HG02588 (cell line): ENCODE measurements around the gene MANSC4.
A peak's percentile ranks its signal among the peaks of the same experiment; 100 is the strongest.
"Not testable (repeated sequence)": the region's sequence is repeated elsewhere in the genome, so short reads cannot be mapped to it uniquely, and the experiment has no call there.

Source experiments
- ATAC-seq: cut with Tn5 transposase; IDR thresholded peaks from one replicate; pipeline ENCODE4 v1.9.1; 2021; ENCODE audit warnings: mild to moderate bottlenecking, moderate library complexity; ENCODE audit not compliant: unreplicated experiment

The MANSC4 gene

DNA sequence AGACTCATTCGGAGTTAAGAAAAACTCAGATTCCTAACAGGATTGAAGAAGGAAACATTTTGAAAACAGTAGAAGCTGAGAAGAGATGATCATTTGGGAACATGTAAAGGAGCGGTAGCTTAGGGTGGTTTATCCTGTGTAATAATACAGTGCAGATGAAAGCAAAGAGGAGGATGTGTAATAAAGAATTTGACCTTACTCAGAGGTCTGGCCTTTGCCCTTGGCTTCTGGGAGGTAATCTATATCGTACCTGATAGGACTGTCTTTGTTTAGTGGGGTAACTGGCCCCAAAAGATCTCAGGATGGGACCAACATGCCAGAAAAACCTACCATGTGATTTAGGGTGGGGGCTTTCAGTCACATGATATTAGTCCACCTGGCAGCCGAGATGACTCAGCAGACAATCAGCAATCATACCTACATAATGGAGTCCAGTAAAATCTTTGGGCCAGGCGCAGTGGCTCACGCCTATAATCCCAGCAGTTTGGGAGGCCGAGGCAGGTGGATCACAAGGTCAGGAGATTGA, 23.3 kb downstream of the MANSC4 start:
- ATAC-seq, result no peak

DNA sequence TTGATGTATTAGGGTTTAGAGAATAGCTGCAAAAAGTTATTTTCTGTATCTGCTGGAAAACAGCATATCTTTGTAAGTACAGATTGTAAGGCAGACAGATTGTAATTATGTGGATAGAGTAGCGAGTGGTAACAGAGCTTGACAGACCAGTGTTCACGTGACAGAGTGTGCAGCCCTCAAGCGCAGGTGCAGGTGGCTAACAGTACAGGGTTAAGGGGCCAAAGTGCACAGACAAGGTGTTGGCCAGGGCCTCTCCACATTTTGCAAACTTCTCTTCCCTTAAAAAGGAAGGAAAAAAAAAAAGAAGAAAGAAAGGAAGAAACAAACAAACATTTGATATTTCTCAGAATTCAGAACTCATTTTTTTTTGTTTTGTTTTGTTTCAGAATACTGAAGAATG, 25.2 kb downstream of the MANSC4 start:
- no peak for ATAC-seq

DNA sequence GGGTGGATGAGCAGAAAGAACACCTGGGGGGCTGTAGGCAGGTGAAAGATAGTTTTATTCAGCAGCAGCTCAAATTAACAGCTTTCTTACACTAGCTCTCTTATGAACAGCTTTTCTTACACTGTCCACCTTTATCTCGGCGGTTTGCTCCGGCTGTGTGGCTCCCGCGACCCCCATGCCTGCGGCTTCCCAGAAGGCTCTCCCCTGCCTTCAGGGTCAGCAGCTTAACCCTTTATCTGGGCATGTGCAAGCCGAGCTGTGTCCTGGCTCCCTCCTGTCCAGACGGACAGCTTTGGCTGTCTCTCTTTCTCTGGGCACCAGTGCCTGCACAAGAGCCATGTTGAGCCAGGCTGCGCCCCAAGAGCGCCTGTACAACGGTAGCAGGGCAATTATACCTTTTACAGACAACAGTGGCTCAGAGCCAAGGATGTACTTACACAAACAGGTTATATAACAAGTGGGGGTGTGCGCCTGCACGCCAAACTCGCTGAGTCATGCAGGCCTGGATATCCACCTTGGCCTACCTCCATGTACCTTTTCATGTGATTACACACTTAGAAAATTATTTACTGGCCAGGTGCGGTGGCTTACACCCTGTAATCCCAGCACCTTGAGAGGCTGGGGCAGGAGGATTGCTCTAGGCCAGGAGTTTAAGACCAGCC, 28.5 kb downstream of the MANSC4 start:
- ATAC-seq, result no peak

DNA sequence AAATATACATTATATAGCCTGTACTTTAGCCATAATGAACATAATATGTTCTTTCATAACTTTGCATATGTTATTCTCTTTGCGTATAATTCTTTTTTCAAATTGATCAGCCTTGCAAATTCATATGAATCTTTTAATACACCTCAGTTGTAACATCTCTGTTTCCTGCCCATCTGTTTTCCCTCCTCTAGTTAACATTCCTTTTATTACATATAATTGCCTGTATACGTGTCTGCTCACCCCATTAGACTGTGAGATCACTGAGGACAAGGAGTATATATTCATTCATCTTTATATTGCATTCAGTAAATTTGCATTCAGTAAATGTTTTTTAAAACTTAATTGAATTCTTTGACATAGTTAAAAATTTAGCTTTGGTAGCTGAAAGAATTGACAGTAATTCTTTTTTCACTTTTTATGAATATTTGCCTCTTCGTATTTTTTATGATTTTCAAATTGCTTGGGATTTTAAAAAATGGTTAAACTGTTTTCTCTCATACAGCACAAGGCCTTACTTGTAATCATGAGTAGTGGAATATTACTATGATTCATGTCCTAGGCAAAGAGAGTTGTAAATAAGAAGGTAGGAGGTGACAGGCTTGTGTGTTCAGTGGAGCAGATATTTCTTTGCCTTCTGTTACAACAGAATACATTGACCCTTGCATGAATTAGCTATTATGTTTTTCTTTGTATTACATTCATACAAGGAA, 32.8 kb downstream of the MANSC4 start:
- no peak for ATAC-seq

GRCh38 chr12:27745734-27746133, 34.3 kb downstream of the MANSC4 start:
- not testable (repeated sequence) for ATAC-seq

GRCh38 chr12:27743601-27744000, 36.4 kb downstream of the MANSC4 start:
- ATAC-seq, result no peak

DNA sequence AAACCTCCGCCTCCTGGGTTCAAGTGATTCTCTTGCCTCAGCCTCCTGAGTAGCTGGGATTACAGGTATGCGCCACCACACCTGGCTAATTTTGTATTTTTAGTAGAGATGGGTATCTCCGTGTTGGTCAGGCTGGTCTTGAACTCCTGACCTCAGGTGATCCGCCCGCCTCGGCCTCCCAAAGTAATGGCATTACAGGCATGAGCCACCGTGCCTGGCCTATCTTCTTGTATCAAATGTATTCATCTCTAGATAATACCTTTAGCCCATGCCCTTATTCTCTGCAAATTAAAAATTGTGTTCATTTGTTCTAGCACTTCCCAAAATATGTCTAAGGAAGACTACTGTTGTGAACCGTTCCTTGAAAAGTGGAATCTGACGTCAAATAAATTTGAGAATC, 45.7 kb downstream of the MANSC4 start:
- ATAC-seq, result not testable (repeated sequence)

GRCh38 chr12:27733791-27734190, 46.2 kb downstream of the MANSC4 start:
- ATAC-seq, result no peak

DNA sequence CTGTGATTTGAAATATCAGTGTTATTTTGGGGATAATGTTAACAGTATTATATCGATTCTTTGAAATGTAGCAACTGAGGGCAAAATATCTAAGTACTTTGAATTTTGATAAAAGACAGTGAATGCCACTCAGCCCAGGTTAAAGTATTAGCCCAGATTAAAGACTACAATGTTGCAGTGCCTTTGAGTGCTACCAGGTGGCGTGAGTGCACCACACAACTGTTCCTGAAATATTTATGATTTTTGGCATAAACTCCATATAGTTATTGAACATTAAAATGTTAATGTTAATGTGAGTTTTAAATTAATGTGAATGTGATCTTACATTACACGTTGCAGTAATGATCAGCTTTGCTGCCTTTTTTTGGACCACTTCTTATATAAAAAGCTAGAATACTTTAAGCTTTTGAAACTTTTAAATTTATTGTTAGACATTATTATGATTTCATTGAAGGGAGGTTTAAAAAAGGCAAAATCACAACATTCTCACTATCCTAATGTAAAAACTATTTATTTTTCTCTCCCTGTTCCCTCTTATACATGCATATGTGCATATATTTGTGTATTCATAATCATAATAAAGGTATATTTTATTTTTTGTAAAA, 46.9 kb downstream of the MANSC4 start:
- peak; percentile 60 for ATAC-seq

DNA sequence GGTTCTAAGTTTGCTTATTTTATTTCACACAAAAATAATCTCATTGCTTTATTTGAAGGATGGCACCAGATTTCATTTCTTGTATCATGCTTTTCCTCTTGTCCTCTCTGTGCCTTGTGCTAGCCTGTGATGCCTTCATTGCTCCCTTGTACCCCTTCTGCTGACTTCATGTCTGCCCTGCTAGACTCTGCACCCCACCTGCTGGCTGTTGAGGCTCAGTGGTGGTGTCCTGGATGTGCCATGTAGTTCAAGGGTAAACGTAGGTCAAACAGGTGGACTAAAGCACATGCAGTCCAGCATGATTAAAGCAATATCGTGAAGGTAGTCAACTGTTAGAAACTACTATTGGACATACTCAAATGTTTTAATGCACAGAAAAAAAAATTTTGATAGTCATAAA, 47.8 kb downstream of the MANSC4 start:
- no peak for ATAC-seq

DNA sequence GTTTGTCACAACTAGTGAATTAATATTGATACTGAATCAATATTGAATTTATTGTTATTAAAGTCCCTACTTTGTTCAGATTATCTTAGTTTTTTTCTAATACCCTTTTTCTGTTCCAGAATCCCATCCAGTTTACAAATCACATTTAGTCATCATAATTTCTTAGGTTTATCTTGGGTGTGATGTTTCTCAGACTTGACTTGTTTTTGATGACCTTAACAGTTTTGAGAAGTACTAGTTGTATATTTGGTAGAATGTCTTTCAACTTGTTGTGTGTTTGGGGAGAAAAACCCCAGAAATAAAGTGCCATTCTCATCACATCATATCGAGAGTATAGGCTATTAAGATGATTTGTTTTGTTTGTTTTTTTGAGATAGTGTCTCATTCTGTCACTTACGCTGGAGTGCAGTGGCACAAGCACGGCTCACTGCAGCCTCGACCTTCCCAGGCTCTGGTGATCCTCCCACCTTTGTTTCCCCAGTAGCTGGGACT, 49.9 kb downstream of the MANSC4 start:
- ATAC-seq, result no peak

GRCh38 chr12:27723212-27723611, 56.8 kb downstream of the MANSC4 start:
- no peak for ATAC-seq
